ENCODE results near the gene NSUN7. TPM values are rescaled to one million over a fixed set of nuclear protein-coding genes. Genes with fewer than 3 reads are reported as not detected.

The NSUN7 gene
- total RNA-seq, 1 experiment from 2014 or later: 0.90 TPM

GRCh38 chr4:40827758-40828157, 78.0 kb downstream of the NSUN7 start:
- no peak for DNase-seq (ENCODE audit: low spot score)
- Histone ChIP-seq H3K9me3 (ENCODE audit: low read depth, low read length, poor library complexity, severe bottlenecking) (no peaks in the 10 kb centered on the region), H3K4me1 (ENCODE audit: insufficient read depth, low read length, poor library complexity, severe bottlenecking) (no peaks in the 10 kb centered on the region), H3K4me3 (ENCODE audit: low read depth, low read length, poor library complexity, severe bottlenecking) (no peak overlapping the region), H3K27ac (ENCODE audit: low read depth, low read length, poor library complexity, severe bottlenecking) (no peak overlapping the region), H3K36me3 (ENCODE audit: insufficient read depth, low read length, poor library complexity, severe bottlenecking) (no peaks in the 10 kb centered on the region), H3K27me3 (replicated peaks; ENCODE audit: insufficient read depth, low read depth, low read length, poor library complexity) (no peaks in the 10 kb centered on the region)
- TF ChIP-seq CTCF (conservative IDR thresholded peaks at IDR 0.05; ENCODE audit: low read depth, low read length): no peak
- no peak for TF ChIP-seq EZH2 (IDR thresholded peaks at IDR 0.05; ENCODE audit: borderline replicate concordance, low read depth, low read length, poor library complexity, severe bottlenecking)
- intact Hi-C loops (cut with micrococcal nuclease; ENCODE audit: unreplicated experiment): no loop called here
- CTCF ChIA-PET: no interaction called here
- BruUV-seq (replicated peaks): no TSS peak
- POLR2A ChIA-PET (ENCODE audit: low non-redundant PET): no interaction called here

DNA sequence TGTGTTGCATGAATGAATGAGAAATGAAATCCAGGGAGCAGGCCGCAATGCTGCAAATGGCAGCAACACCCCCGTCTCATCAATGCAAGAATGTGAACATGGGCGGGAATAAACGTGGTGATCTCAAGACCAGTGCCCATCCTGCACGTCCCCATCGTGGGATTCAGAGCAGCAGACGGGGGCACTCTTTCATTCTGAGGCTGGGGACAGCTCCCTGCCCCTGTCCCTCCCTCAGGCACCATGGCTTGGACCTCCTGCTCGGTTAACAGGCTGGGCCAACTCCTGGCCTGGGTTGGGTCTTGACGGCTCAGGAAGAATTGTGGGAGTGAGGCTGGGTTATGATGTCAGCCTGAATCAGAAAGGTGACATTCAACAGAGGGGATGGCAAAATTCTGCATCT, 78.9 kb downstream of the NSUN7 start:
- H3K27me3 ChIP-seq (replicated peaks; ENCODE audit: insufficient read depth, low read depth, low read length, poor library complexity): no peaks in the 10 kb centered on the region
- no peak for TF ChIP-seq EZH2 (IDR thresholded peaks at IDR 0.05; ENCODE audit: borderline replicate concordance, low read depth, low read length, poor library complexity, severe bottlenecking)
- no peak for TF ChIP-seq CTCF (conservative IDR thresholded peaks at IDR 0.05; ENCODE audit: low read depth, low read length)
- no peaks in the 10 kb centered on the region for H3K9me3 ChIP-seq (ENCODE audit: low read depth, low read length, poor library complexity, severe bottlenecking)
- H3K4me1 ChIP-seq (ENCODE audit: insufficient read depth, low read length, poor library complexity, severe bottlenecking): no peaks in the 10 kb centered on the region
- H3K36me3 ChIP-seq (ENCODE audit: insufficient read depth, low read length, poor library complexity, severe bottlenecking): no peaks in the 10 kb centered on the region
- no peak for DNase-seq (ENCODE audit: low spot score)
- no peak overlapping the region for H3K4me3 ChIP-seq (ENCODE audit: low read depth, low read length, poor library complexity, severe bottlenecking)
- H3K27ac ChIP-seq (ENCODE audit: low read depth, low read length, poor library complexity, severe bottlenecking): no peak overlapping the region
- BruUV-seq (replicated peaks): no TSS peak
- ChIA-PET CTCF (interaction anchor here (1.5 kb wide), 1 partner anchor 12 kb away, joined by 3 read pairs; no protein-coding TSS in a partner anchor), POLR2A (ENCODE audit: low non-redundant PET) (no interaction called here)
- intact Hi-C loops (cut with micrococcal nuclease; ENCODE audit: unreplicated experiment): no loop called here

GRCh38 chr4:40829586-40829985, 79.8 kb downstream of the NSUN7 start:
- H3K27ac ChIP-seq (ENCODE audit: low read depth, low read length, poor library complexity, severe bottlenecking): no peak overlapping the region
- H3K27me3 ChIP-seq (replicated peaks; ENCODE audit: insufficient read depth, low read depth, low read length, poor library complexity): no peaks in the 10 kb centered on the region
- DNase-seq (ENCODE audit: low spot score): no peak
- intact Hi-C loops (cut with micrococcal nuclease; ENCODE audit: unreplicated experiment): no loop called here
- TF ChIP-seq EZH2 (IDR thresholded peaks at IDR 0.05; ENCODE audit: borderline replicate concordance, low read depth, low read length, poor library complexity, severe bottlenecking) (no peak), CTCF (conservative IDR thresholded peaks at IDR 0.05; ENCODE audit: low read depth, low read length) (no peak)
- H3K4me3 ChIP-seq (ENCODE audit: low read depth, low read length, poor library complexity, severe bottlenecking): no peak overlapping the region
- no peaks in the 10 kb centered on the region for H3K36me3 ChIP-seq (ENCODE audit: insufficient read depth, low read length, poor library complexity, severe bottlenecking)
- BruUV-seq (replicated peaks): no TSS peak
- CTCF ChIA-PET: interaction anchor here (1.5 kb wide), 1 partner anchor 12 kb away, joined by 3 read pairs; no protein-coding TSS in a partner anchor
- POLR2A ChIA-PET (ENCODE audit: low non-redundant PET): no interaction called here
- H3K4me1 ChIP-seq (ENCODE audit: insufficient read depth, low read length, poor library complexity, severe bottlenecking): no peaks in the 10 kb centered on the region
- H3K9me3 ChIP-seq (ENCODE audit: low read depth, low read length, poor library complexity, severe bottlenecking): no peaks in the 10 kb centered on the region
